NCI-H345 treated with DMSO at 0.1 percent for 48 hours (cell line): ENCODE measurements around the gene DNAH6.
"Not testable (repeated sequence)": the region's sequence is repeated elsewhere in the genome, so short reads cannot be mapped to it uniquely, and the experiment has no call there.

Experiments used
- DNase-seq: peaks from one replicate; lab custom pipeline; 2025; ENCODE audit not compliant: unreplicated experiment; lab: John Stamatoyannopoulos, UW

Gene DNAH6

GRCh38 chr2:84516234-84516986 is at the start of gene DNAH6:
TSS of gene DNAH6 (plus strand) at chr2:84516498. CDS start at chr2:84517827, 1,329 bp downstream.
- peak; percentile 91 for DNase-seq

GRCh38 chr2:84467389-84467788 is 48.9 kb upstream of the DNAH6 start:
- DNase-seq = no peak

- DNase-seq = not testable (repeated sequence)
These were observed 43.9 kb upstream of the DNAH6 start for GRCh38 chr2:84472423-84472822.

GRCh38 chr2:84472856-84473565 is 43.3 kb upstream of the DNAH6 start:
- DNase-seq = no peak

GRCh38 chr2:84474176-84474575 is 42.1 kb upstream of the DNAH6 start:
- DNase-seq = no peak

GRCh38 chr2:84477886-84478285 is 38.4 kb upstream of the DNAH6 start:
- DNase-seq = no peak

GRCh38 chr2:84478867-84479266 is 37.4 kb upstream of the DNAH6 start:
- DNase-seq = no peak

GRCh38 chr2:84481702-84482101 is 34.6 kb upstream of the DNAH6 start:
- DNase-seq = no peak

GRCh38 chr2:84482603-84483002 is 33.7 kb upstream of the DNAH6 start:
- no peak for DNase-seq

- DNase-seq = no peak
These were observed 33.0 kb upstream of the DNAH6 start for GRCh38 chr2:84483320-84483719.

GRCh38 chr2:84486441-84487115 is 29.7 kb upstream of the DNAH6 start:
- DNase-seq = peak; percentile 62

- no peak for DNase-seq
These were observed 28.9 kb upstream of the DNAH6 start for GRCh38 chr2:84487298-84487996.

- DNase-seq = no peak
These were observed 25.0 kb upstream of the DNAH6 start for GRCh38 chr2:84491256-84491655.

- no peak for DNase-seq
These were observed 24.6 kb upstream of the DNAH6 start for GRCh38 chr2:84491741-84492140.

GRCh38 chr2:84492571-84492970 is 23.7 kb upstream of the DNAH6 start:
- DNase-seq = no peak

GRCh38 chr2:84493514-84493913 is 22.8 kb upstream of the DNAH6 start:
- DNase-seq = no peak

- DNase-seq = no peak
These were observed 22.2 kb upstream of the DNAH6 start for GRCh38 chr2:84494070-84494469.

GRCh38 chr2:84495539-84496146 is 20.7 kb upstream of the DNAH6 start:
- DNase-seq = peak; percentile 39

GRCh38 chr2:84496386-84496785 is 19.9 kb upstream of the DNAH6 start:
- no peak for DNase-seq

GRCh38 chr2:84497285-84497684 is 19.0 kb upstream of the DNAH6 start:
- no peak for DNase-seq
